ENCODE measurements around the gene PLCG1.

The PLCG1 gene

DNA sequence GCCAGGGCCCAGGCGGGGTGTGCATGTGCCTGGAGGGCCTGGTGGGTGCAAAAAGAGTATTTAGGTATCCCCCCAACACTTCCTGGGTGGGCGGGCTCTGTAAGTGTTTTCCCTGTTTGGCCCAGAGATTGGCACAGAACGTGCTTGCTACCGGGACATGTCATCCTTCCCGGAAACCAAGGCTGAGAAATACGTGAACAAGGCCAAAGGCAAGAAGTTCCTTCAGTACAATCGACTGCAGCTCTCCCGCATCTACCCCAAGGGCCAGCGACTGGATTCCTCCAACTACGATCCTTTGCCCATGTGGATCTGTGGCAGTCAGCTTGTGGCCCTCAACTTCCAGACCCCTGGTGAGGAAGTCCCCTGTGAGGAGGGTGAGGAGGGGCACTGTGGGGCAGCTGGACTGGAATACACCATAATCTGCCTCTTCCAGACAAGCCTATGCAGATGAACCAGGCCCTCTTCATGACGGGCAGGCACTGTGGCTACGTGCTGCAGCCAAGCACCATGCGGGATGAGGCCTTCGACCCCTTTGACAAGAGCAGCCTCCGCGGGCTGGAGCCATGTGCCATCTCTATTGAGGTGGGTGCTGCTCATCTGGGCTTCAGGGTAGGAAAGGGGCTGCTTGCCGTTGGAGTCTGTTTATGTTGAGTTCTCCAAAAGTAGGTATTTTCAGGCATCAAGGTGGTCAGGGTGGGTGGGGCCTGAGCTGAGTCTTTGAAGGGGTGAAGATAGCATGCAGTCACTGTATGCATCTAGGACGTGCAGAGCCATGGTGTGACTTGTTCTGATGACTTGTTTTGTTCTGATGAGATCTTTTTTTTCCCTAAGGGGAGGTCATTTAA, 35.2 kb downstream of the PLCG1 start:
- H3K27ac ChIP-seq (ENCODE audit: low read depth in 2 of 2, low read length in 2 of 2) = peak overlapping the region; percentile 11 to 28
- H3K9ac ChIP-seq (ENCODE audit: low read depth in 1 of 2, low read length in 2 of 2) = no peak overlapping the region
- H3K36me3 ChIP-seq (ENCODE audit: control insufficient read depth in 2 of 2, insufficient read depth in 2 of 2, low read length in 2 of 2) = peaks cover 60 to 69% of the 10 kb centered on the region in 2 donors
- H3K4me3 ChIP-seq (ENCODE audit: low read length in 2 of 2) = no peak overlapping the region
- H3K4me1 ChIP-seq (ENCODE audit: control insufficient read depth in 2 of 2, insufficient read depth in 2 of 2, low read length in 2 of 2) = peaks cover 0 to 4% of the 10 kb centered on the region in 2 donors
- H3K9me3 ChIP-seq (ENCODE audit: control insufficient read depth in 2 of 2, low read length in 2 of 2) = no peaks in the 10 kb centered on the region
- no peaks in the 10 kb centered on the region for H3K27me3 ChIP-seq (ENCODE audit: control insufficient read depth in 2 of 2, insufficient read depth in 2 of 2, low read length in 2 of 2)

DNA sequence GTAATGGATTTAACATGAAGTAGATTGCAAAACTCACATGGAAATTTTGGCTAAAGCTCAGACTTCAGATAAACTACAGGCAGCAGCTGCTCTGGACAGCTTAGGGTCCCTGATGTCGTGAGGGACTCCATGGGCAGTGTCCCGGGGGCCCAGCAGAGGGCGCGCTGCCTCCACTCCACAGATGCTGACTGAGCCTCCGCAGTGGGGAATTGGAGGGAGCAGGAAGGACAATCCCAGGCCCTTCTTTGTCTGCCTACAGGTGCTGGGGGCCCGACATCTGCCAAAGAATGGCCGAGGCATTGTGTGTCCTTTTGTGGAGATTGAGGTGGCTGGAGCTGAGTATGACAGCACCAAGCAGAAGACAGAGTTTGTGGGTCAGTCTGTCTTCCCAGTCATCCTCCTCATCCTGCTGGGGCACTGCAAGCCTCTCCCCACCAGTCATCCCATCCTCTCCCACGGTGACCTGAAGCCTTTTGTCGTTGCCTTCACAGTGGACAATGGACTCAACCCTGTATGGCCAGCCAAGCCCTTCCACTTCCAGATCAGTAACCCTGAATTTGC, 35.9 kb downstream of the PLCG1 start:
- H3K4me1 ChIP-seq (ENCODE audit: control insufficient read depth in 2 of 2, insufficient read depth in 2 of 2, low read length in 2 of 2) = peaks cover 0 to 4% of the 10 kb centered on the region in 2 donors
- peaks cover 57 to 62% of the 10 kb centered on the region in 2 donors for H3K36me3 ChIP-seq (ENCODE audit: control insufficient read depth in 2 of 2, insufficient read depth in 2 of 2, low read length in 2 of 2)
- H3K27ac ChIP-seq (ENCODE audit: low read depth in 2 of 2, low read length in 2 of 2) = no peak overlapping the region
- no peak overlapping the region for H3K4me3 ChIP-seq (ENCODE audit: low read length in 2 of 2)
- no peak overlapping the region for H3K9ac ChIP-seq (ENCODE audit: low read depth in 1 of 2, low read length in 2 of 2)
- no peaks in the 10 kb centered on the region for H3K27me3 ChIP-seq (ENCODE audit: control insufficient read depth in 2 of 2, insufficient read depth in 2 of 2, low read length in 2 of 2)
- H3K9me3 ChIP-seq (ENCODE audit: control insufficient read depth in 2 of 2, low read length in 2 of 2) = no peaks in the 10 kb centered on the region

DNA sequence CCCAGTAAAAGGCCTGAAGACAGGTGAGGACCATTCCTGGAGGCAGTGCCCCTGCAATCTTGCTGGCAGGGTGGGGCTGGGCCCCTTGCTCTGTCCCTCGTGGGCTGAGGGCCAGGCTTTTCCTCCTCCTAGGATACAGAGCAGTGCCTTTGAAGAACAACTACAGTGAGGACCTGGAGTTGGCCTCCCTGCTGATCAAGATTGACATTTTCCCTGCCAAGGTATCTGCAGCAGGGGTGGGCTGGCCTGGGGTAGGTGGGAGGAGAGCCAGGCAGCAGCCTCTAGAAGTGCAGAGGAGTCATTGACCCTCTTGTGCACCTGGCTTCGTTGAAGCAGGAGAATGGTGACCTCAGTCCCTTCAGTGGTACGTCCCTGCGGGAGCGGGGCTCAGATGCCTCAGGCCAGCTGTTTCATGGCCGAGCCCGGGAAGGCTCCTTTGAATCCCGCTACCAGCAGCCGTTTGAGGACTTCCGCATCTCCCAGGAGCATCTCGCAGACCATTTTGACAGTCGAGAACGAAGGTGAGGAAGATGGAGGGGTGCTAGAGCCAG, 36.5 kb downstream of the PLCG1 start:
- no peak overlapping the region for H3K4me3 ChIP-seq (ENCODE audit: low read length in 2 of 2)
- H3K9ac ChIP-seq (ENCODE audit: low read depth in 1 of 2, low read length in 2 of 2) = no peak overlapping the region
- H3K27me3 ChIP-seq (ENCODE audit: control insufficient read depth in 2 of 2, insufficient read depth in 2 of 2, low read length in 2 of 2) = no peaks in the 10 kb centered on the region
- no peaks in the 10 kb centered on the region for H3K9me3 ChIP-seq (ENCODE audit: control insufficient read depth in 2 of 2, low read length in 2 of 2)
- H3K36me3 ChIP-seq (ENCODE audit: control insufficient read depth in 2 of 2, insufficient read depth in 2 of 2, low read length in 2 of 2) = peaks cover 53 to 56% of the 10 kb centered on the region in 2 donors
- H3K4me1 ChIP-seq (ENCODE audit: control insufficient read depth in 2 of 2, insufficient read depth in 2 of 2, low read length in 2 of 2) = peaks cover 0 to 4% of the 10 kb centered on the region in 2 donors
- no peak overlapping the region for H3K27ac ChIP-seq (ENCODE audit: low read depth in 2 of 2, low read length in 2 of 2)

DNA sequence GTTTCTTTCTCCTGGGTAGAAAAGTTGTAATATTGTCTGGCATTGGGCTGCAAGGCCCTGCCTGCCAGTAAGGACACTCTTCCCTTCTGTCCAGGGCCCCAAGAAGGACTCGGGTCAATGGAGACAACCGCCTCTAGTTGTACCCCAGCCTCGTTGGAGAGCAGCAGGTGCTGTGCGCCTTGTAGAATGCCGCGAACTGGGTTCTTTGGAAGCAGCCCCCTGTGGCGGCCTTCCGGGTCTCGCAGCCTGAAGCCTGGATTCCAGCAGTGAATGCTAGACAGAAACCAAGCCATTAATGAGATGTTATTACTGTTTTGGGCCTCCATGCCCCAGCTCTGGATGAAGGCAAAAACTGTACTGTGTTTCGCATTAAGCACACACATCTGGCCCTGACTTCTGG, 37.0 kb downstream of the PLCG1 start:
- H3K9ac ChIP-seq (ENCODE audit: low read depth in 1 of 2, low read length in 2 of 2) = no peak overlapping the region
- H3K27ac ChIP-seq (ENCODE audit: low read depth in 2 of 2, low read length in 2 of 2) = no peak overlapping the region
- peaks cover 0 to 4% of the 10 kb centered on the region in 2 donors for H3K4me1 ChIP-seq (ENCODE audit: control insufficient read depth in 2 of 2, insufficient read depth in 2 of 2, low read length in 2 of 2)
- H3K9me3 ChIP-seq (ENCODE audit: control insufficient read depth in 2 of 2, low read length in 2 of 2) = no peaks in the 10 kb centered on the region
- H3K36me3 ChIP-seq (ENCODE audit: control insufficient read depth in 2 of 2, insufficient read depth in 2 of 2, low read length in 2 of 2) = peaks cover 48 to 51% of the 10 kb centered on the region in 2 donors
- no peak overlapping the region for H3K4me3 ChIP-seq (ENCODE audit: low read length in 2 of 2)
- H3K27me3 ChIP-seq (ENCODE audit: control insufficient read depth in 2 of 2, insufficient read depth in 2 of 2, low read length in 2 of 2) = no peaks in the 10 kb centered on the region

DNA sequence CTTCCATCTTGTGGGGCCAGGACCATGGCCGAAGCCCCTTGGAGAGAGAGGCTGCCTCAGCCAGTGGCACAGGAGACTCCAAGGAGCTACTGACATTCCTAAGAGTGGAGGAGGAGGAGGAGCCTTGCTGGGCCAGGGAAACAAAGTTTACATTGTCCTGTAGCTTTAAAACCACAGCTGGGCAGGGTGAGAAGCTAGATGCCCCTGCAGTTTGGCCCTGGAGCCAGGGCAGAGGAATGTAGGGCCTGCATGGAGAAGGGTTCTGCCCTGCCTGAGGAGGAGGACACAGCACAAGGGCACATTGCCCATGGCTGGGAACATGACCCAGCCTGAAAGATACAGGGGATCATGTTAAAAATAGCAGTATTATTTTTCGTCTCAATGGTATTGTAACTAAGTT, 37.4 kb downstream of the PLCG1 start:
- Histone ChIP-seq H3K4me3 (ENCODE audit: low read length in 2 of 2) (no peak overlapping the region), H3K9me3 (ENCODE audit: control insufficient read depth in 2 of 2, low read length in 2 of 2) (no peaks in the 10 kb centered on the region), H3K27ac (ENCODE audit: low read depth in 2 of 2, low read length in 2 of 2) (no peak overlapping the region), H3K4me1 (ENCODE audit: control insufficient read depth in 2 of 2, insufficient read depth in 2 of 2, low read length in 2 of 2) (peaks cover 0 to 4% of the 10 kb centered on the region in 2 donors), H3K36me3 (ENCODE audit: control insufficient read depth in 2 of 2, insufficient read depth in 2 of 2, low read length in 2 of 2) (peaks cover 43 to 47% of the 10 kb centered on the region in 2 donors), H3K9ac (ENCODE audit: low read depth in 1 of 2, low read length in 2 of 2) (no peak overlapping the region), H3K27me3 (ENCODE audit: control insufficient read depth in 2 of 2, insufficient read depth in 2 of 2, low read length in 2 of 2) (no peaks in the 10 kb centered on the region)

DNA sequence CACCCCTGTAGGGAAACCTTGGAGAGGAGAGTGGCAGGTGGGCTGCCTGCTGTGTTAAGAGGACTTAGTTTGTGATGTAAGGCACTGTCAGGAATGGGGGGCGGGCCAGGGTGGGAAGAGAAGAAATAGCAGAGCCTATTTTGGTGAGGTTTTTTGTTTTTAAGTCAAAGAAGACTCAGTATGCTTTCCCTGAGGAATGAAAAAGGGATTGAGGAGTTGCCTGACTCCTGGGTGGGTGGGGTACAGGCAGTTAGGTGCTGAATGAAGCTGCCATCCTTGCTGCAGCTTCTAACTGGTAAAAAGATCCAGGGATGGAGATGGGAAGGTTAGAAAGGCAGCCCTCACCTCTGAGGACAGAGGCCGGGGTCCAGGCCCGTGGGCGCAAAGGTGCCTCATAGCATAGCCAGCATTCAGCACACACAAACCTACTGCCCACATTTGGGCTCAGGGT, 37.9 kb downstream of the PLCG1 start:
- Histone ChIP-seq H3K27ac (ENCODE audit: low read depth in 2 of 2, low read length in 2 of 2) (no peak overlapping the region), H3K4me3 (ENCODE audit: low read length in 2 of 2) (no peak overlapping the region), H3K27me3 (ENCODE audit: control insufficient read depth in 2 of 2, insufficient read depth in 2 of 2, low read length in 2 of 2) (no peaks in the 10 kb centered on the region), H3K4me1 (ENCODE audit: control insufficient read depth in 2 of 2, insufficient read depth in 2 of 2, low read length in 2 of 2) (peaks cover 0 to 4% of the 10 kb centered on the region in 2 donors), H3K9ac (ENCODE audit: low read depth in 1 of 2, low read length in 2 of 2) (no peak overlapping the region), H3K9me3 (ENCODE audit: control insufficient read depth in 2 of 2, low read length in 2 of 2) (no peaks in the 10 kb centered on the region), H3K36me3 (ENCODE audit: control insufficient read depth in 2 of 2, insufficient read depth in 2 of 2, low read length in 2 of 2) (peaks cover 39 to 44% of the 10 kb centered on the region in 2 donors)

DNA sequence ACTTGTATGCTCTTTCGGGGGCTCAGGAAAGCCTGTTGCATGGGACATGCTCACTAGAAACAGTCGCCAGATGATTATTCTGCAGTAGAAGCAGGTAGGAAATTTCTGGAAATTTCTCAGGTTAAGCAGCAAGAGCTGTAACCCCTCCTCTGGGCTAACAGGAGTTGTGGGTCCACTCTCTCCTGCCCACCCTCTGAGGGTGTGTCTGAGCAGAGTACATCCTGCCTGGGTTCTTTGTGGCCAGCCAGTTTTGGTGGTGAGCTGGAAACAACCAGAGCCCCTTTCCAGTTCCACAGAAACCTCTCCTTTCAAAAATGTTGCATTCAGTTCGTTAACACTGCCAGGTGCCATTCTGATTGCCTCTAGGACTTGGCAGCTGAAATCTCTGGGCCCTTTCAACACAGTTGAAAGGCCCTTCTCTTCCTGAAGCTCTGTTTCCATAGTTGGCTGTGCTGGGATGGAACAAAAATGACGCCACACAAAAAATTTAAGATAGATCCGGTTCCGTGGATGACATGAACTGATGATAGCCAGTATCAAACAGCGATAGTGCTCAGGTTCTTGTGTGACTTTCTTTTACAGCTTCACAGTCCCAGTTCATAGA, 38.5 kb downstream of the PLCG1 start:
- no peak overlapping the region for H3K9ac ChIP-seq (ENCODE audit: low read depth in 1 of 2, low read length in 2 of 2)
- peaks cover 33 to 38% of the 10 kb centered on the region in 2 donors for H3K36me3 ChIP-seq (ENCODE audit: control insufficient read depth in 2 of 2, insufficient read depth in 2 of 2, low read length in 2 of 2)
- H3K27ac ChIP-seq (ENCODE audit: low read depth in 2 of 2, low read length in 2 of 2) = no peak overlapping the region
- no peak overlapping the region for H3K4me3 ChIP-seq (ENCODE audit: low read length in 2 of 2)
- peaks cover 0 to 4% of the 10 kb centered on the region in 2 donors for H3K4me1 ChIP-seq (ENCODE audit: control insufficient read depth in 2 of 2, insufficient read depth in 2 of 2, low read length in 2 of 2)
- no peaks in the 10 kb centered on the region for H3K9me3 ChIP-seq (ENCODE audit: control insufficient read depth in 2 of 2, low read length in 2 of 2)
- H3K27me3 ChIP-seq (ENCODE audit: control insufficient read depth in 2 of 2, insufficient read depth in 2 of 2, low read length in 2 of 2) = no peaks in the 10 kb centered on the region

DNA sequence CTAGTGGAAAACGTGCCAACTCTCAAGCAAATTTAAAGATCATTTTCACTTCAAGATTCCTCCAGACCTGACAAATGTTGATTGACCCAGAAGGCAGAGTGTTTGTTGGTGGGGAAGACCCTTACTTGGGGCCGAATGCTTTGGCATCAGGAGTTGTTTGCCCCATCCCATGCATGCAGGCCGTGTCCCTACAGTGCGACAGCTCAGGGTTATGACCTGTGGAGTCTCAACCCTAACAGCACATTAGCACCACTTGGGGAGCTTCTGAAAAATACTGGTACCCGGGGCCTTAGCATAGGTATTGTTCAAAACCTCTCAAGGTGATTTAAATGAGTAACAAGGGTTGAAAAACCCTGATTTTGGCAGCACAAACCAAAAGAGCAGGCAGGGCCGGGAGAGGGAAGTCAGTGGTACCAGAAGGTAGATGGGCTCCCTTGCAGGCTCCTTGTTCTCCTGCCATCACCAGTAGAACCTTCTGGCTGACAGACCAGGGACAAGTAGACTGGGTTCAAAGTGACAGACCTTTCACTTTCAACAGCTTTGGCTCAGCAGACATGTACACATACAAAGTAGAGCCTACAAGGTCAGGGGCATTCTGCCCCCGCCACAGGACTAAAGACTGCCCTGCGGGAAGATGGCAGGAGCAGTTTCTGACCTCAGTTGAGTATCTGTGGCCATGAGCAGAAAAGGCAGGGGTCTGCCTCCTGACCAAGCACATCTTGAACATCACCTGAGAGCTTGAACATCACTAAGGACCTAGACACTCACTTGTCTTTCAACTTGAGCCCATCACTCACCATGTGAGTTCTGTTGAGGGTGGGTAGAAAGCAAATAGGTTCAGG, 39.6 kb downstream of the PLCG1 start:
- no peak overlapping the region for H3K27ac ChIP-seq (ENCODE audit: low read depth in 2 of 2, low read length in 2 of 2)
- H3K9me3 ChIP-seq (ENCODE audit: control insufficient read depth in 2 of 2, low read length in 2 of 2) = no peaks in the 10 kb centered on the region
- H3K4me1 ChIP-seq (ENCODE audit: control insufficient read depth in 2 of 2, insufficient read depth in 2 of 2, low read length in 2 of 2) = peaks cover 0 to 4% of the 10 kb centered on the region in 2 donors

DNA sequence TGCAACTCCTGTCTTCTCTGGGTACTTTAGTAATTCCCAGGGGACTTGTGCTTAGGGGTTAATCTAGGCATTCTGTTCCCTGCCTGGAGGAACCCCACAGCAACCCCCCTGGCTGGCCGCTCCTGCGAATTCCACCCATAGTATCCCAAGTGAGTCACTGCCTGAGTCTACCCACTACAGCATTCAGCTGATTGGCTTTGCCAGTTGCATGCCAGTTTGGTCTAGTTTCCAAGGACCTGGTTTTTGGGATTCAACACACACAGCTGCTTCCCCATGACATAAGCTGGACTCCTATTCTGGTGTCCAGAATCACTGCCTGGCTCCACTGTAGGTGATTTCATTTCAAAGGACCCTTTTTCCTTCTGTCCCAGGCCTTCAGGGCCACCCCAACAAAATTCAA, 40.3 kb downstream of the PLCG1 start:
- Histone ChIP-seq H3K9me3 (ENCODE audit: control insufficient read depth in 2 of 2, low read length in 2 of 2) (no peaks in the 10 kb centered on the region), H3K4me1 (ENCODE audit: control insufficient read depth in 2 of 2, insufficient read depth in 2 of 2, low read length in 2 of 2) (peaks cover 0 to 1% of the 10 kb centered on the region in 2 donors), H3K4me3 (ENCODE audit: low read length in 2 of 2) (no peak overlapping the region), H3K27ac (ENCODE audit: low read depth in 2 of 2, low read length in 2 of 2) (no peak overlapping the region), H3K9ac (ENCODE audit: low read depth in 1 of 2, low read length in 2 of 2) (no peak overlapping the region), H3K36me3 (ENCODE audit: control insufficient read depth in 2 of 2, insufficient read depth in 2 of 2, low read length in 2 of 2) (peaks cover 25% of the 10 kb centered on the region in 2 donors), H3K27me3 (ENCODE audit: control insufficient read depth in 2 of 2, insufficient read depth in 2 of 2, low read length in 2 of 2) (no peaks in the 10 kb centered on the region)

More for the DNA sequence above, 39.6 kb downstream of the PLCG1 start:
- Histone ChIP-seq H3K9ac (ENCODE audit: low read depth in 1 of 2, low read length in 2 of 2) (no peak overlapping the region), H3K4me3 (ENCODE audit: low read length in 2 of 2) (no peak overlapping the region), H3K36me3 (ENCODE audit: control insufficient read depth in 2 of 2, insufficient read depth in 2 of 2, low read length in 2 of 2) (peaks cover 29 to 32% of the 10 kb centered on the region in 2 donors), H3K27me3 (ENCODE audit: control insufficient read depth in 2 of 2, insufficient read depth in 2 of 2, low read length in 2 of 2) (no peaks in the 10 kb centered on the region)
